GM18873 (cell line): ENCODE results near the gene ZP3.
A peak's percentile ranks its signal among the peaks of the same experiment; 100 is the strongest.
"Not testable (repeated sequence)": the region's sequence is repeated elsewhere in the genome, so short reads cannot be mapped to it uniquely, and the experiment has no call there.

Experiments
- ATAC-seq: cut with Tn5 transposase; IDR thresholded peaks from one replicate; pipeline ENCODE4 v1.9.1; 2021; ENCODE audit warnings: mild to moderate bottlenecking, moderate library complexity, moderate number of reproducible peaks; ENCODE audit not compliant: unreplicated experiment, low FRiP score

ZP3 gene

GRCh38 chr7:76480403-76481253 is 55.9 kb downstream of the ZP3 start:
- ATAC-seq, result not testable (repeated sequence)

- not testable (repeated sequence) for ATAC-seq
Observed at GRCh38 chr7:76482660-76483059, 57.9 kb downstream of the ZP3 start.

GRCh38 chr7:76483081-76483480 is 58.3 kb downstream of the ZP3 start:
- ATAC-seq, result not testable (repeated sequence)

GRCh38 chr7:76484456-76484855 is 59.7 kb downstream of the ZP3 start:
- ATAC-seq, result not testable (repeated sequence)

- ATAC-seq, result not testable (repeated sequence)
Observed at GRCh38 chr7:76485822-76486610, 61.3 kb downstream of the ZP3 start.

- peak; percentile 98 for ATAC-seq
Observed at GRCh38 chr7:76486618-76487017, 61.9 kb downstream of the ZP3 start.

GRCh38 chr7:76487969-76488368 is 63.2 kb downstream of the ZP3 start:
- not testable (repeated sequence) for ATAC-seq
